ENCODE measurements around the gene ASB14.
A peak's percentile ranks its signal among the peaks of the same experiment; 100 is the strongest.
"Not testable (repeated sequence)": the region's sequence is repeated elsewhere in the genome, so short reads cannot be mapped to it uniquely, and the experiment has no call there.

ASB14 gene

DNA sequence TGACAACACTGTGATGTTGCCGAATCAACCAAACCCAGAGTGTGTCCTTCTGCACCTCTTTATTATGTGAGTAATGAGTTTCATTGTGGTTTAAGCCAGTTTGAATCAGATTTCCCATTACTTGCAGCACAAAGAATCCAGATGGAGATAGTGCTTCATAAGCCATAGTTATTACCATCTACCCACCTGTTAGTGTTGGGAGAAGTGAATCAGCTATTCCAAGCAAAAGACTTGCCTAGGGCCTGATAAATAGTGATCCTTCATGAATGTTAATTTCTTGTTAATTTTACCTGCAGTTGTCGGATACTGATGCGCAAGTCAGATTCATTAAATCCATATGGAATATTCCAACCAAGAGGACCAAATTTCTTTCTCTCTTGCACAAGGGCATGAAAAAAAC is 21.7 kb upstream of the ASB14 start:
- no peaks in the 10 kb centered on the region for H3K36me3 ChIP-seq (ENCODE audit: control insufficient read depth in 4 of 4, insufficient read depth in 4 of 4, low read length in 3 of 4)
- H3K27me3 ChIP-seq (replicated peaks in 2 of 5; ENCODE audit: control insufficient read depth in 4 of 5, insufficient read depth in 5 of 5, low read length in 4 of 5), result no peaks in the 10 kb centered on the region
- H3K27ac ChIP-seq (ENCODE audit: insufficient read depth in 1 of 2, low read depth in 1 of 2, low read length in 2 of 2, poor library complexity in 1 of 2, severe bottlenecking in 2 of 2), result no peak overlapping the region
- peaks cover 0 to 5% (median 0%) of the 10 kb centered on the region in 4 experiments for H3K4me1 ChIP-seq (ENCODE audit: control extremely low read depth in 1 of 4, control insufficient read depth in 4 of 4, insufficient read depth in 4 of 4, low read length in 3 of 4)
- WGBS (ENCODE audit: insufficient coverage), result 90% methylated on average over 2 of the region's 3 CpGs
- CTCF ChIA-PET, result interaction anchor here (0.5 kb wide), 1 partner anchor 67 kb away, joined by 3 read pairs; no protein-coding TSS in a partner anchor
- no peak overlapping the region for H3K4me3 ChIP-seq (ENCODE audit: control insufficient read depth in 1 of 7, extremely low read depth in 1 of 7, insufficient read depth in 4 of 7, low read depth in 2 of 7, low read length in 6 of 7)
- POLR2A ChIA-PET, result no interaction called here
- H3K9me3 ChIP-seq (ENCODE audit: control extremely low read depth in 1 of 5, control insufficient read depth in 4 of 5, insufficient read depth in 2 of 5, low read depth in 1 of 5, low read length in 4 of 5), result peaks cover 0 to 7% (median 0%) of the 10 kb centered on the region in 5 experiments
- no peak for DNase-seq

DNA sequence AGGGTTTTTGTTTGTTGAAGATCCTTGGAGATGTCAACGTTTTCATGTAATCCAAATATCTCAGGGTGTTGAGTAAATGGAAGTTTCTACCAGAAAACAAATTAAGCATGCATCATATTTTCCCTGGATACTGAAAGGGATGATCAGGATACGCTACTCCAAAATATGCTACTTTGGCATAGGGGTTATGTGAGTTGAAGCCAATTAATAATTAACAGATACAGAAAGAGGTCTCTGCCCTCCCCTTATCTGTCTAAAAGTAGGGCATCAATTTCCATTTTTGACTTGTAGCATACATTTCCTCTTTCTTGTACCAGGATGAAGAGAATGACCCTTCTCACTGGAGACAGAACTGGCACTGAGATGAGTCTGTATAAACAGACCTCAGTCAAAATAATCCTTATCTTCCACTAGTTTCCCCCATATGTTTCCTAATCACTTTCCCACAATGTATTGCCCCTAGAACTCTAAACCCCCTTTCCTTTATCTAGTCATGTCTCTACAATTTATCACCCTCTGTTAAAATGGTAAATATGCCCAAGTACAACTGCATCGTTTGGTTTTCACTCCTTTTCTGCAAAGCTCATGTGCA is 17.4 kb upstream of the ASB14 start:
- Histone ChIP-seq H3K4me3 (ENCODE audit: control insufficient read depth in 1 of 7, extremely low read depth in 1 of 7, insufficient read depth in 4 of 7, low read depth in 2 of 7, low read length in 6 of 7) (no peak overlapping the region), H3K27me3 (replicated peaks in 2 of 5; ENCODE audit: control insufficient read depth in 4 of 5, insufficient read depth in 5 of 5, low read length in 4 of 5) (no peaks in the 10 kb centered on the region), H3K27ac (ENCODE audit: insufficient read depth in 1 of 2, low read depth in 1 of 2, low read length in 2 of 2, poor library complexity in 1 of 2, severe bottlenecking in 2 of 2) (no peak overlapping the region), H3K36me3 (ENCODE audit: control insufficient read depth in 4 of 4, insufficient read depth in 4 of 4, low read length in 3 of 4) (no peaks in the 10 kb centered on the region), H3K9me3 (ENCODE audit: control extremely low read depth in 1 of 5, control insufficient read depth in 4 of 5, insufficient read depth in 2 of 5, low read depth in 1 of 5, low read length in 4 of 5) (no peaks in the 10 kb centered on the region), H3K4me1 (ENCODE audit: control extremely low read depth in 1 of 4, control insufficient read depth in 4 of 4, insufficient read depth in 4 of 4, low read length in 3 of 4) (peaks cover 0 to 5% (median 0%) of the 10 kb centered on the region in 4 experiments)
- CTCF ChIA-PET, result no interaction called here
- peak; percentile 11 to 73 (median 54) for DNase-seq
- POLR2A ChIA-PET, result no interaction called here
- WGBS (ENCODE audit: insufficient coverage), result 33% methylated on average over 1 of the region's 3 CpGs

DNA sequence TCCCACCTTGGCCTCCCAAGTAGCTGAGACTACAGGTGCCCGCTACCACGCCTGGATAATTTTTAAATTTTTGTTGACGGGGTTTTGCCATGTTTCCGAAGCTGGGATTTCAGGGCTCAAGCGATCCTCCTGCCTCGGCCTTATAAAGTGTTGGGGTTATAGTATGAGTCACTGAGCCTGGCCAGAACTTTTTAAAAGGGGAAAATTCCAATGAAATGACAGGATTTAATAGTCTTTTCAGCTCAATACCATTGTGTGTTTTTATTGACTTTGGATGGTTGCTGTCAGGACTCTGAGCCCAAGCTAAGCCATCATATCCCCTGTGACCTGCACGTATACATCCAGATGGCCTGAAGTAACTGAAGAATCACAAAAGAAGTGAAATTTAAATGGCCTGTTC is 11.0 kb upstream of the ASB14 start:
- H3K4me3 ChIP-seq (ENCODE audit: control insufficient read depth in 1 of 7, extremely low read depth in 1 of 7, insufficient read depth in 4 of 7, low read depth in 2 of 7, low read length in 6 of 7); H3K4me1 ChIP-seq (ENCODE audit: control extremely low read depth in 1 of 4, control insufficient read depth in 4 of 4, insufficient read depth in 4 of 4, low read length in 3 of 4); H3K36me3 ChIP-seq (ENCODE audit: control insufficient read depth in 4 of 4, insufficient read depth in 4 of 4, low read length in 3 of 4); DNase-seq; H3K9me3 ChIP-seq (ENCODE audit: control extremely low read depth in 1 of 5, control insufficient read depth in 4 of 5, insufficient read depth in 2 of 5, low read depth in 1 of 5, low read length in 4 of 5); POLR2A ChIA-PET; CTCF ChIA-PET; H3K27me3 ChIP-seq (replicated peaks in 2 of 5; ENCODE audit: control insufficient read depth in 4 of 5, insufficient read depth in 5 of 5, low read length in 4 of 5); H3K27ac ChIP-seq (ENCODE audit: insufficient read depth in 1 of 2, low read depth in 1 of 2, low read length in 2 of 2, poor library complexity in 1 of 2, severe bottlenecking in 2 of 2): not testable (repeated sequence)
- 94% methylated on average over 3 of the region's 7 CpGs for WGBS (ENCODE audit: insufficient coverage)

- DNase-seq, result no peak
- H3K4me1 ChIP-seq (ENCODE audit: control extremely low read depth in 1 of 4, control insufficient read depth in 4 of 4, insufficient read depth in 4 of 4, low read length in 3 of 4), result no peaks in the 10 kb centered on the region
- ChIA-PET CTCF (interaction anchor here (1.5 kb wide), 1 partner anchor 11 kb away, joined by 3 read pairs; no protein-coding TSS in a partner anchor), POLR2A (no interaction called here)
- H3K36me3 ChIP-seq (ENCODE audit: control insufficient read depth in 4 of 4, insufficient read depth in 4 of 4, low read length in 3 of 4), result no peaks in the 10 kb centered on the region
- 91% methylated on average over 1 of the region's 1 CpG for WGBS (ENCODE audit: insufficient coverage)
- H3K27ac ChIP-seq (ENCODE audit: insufficient read depth in 1 of 2, low read depth in 1 of 2, low read length in 2 of 2, poor library complexity in 1 of 2, severe bottlenecking in 2 of 2), result no peak overlapping the region
- no peaks in the 10 kb centered on the region for H3K9me3 ChIP-seq (ENCODE audit: control extremely low read depth in 1 of 5, control insufficient read depth in 4 of 5, insufficient read depth in 2 of 5, low read depth in 1 of 5, low read length in 4 of 5)
- H3K27me3 ChIP-seq (replicated peaks in 2 of 5; ENCODE audit: control insufficient read depth in 4 of 5, insufficient read depth in 5 of 5, low read length in 4 of 5), result no peaks in the 10 kb centered on the region
- H3K4me3 ChIP-seq (ENCODE audit: control insufficient read depth in 1 of 7, extremely low read depth in 1 of 7, insufficient read depth in 4 of 7, low read depth in 2 of 7, low read length in 6 of 7), result no peak overlapping the region
These were observed 5.6 kb upstream of the ASB14 start for GRCh38 chr3:57298041-57298440.

DNA sequence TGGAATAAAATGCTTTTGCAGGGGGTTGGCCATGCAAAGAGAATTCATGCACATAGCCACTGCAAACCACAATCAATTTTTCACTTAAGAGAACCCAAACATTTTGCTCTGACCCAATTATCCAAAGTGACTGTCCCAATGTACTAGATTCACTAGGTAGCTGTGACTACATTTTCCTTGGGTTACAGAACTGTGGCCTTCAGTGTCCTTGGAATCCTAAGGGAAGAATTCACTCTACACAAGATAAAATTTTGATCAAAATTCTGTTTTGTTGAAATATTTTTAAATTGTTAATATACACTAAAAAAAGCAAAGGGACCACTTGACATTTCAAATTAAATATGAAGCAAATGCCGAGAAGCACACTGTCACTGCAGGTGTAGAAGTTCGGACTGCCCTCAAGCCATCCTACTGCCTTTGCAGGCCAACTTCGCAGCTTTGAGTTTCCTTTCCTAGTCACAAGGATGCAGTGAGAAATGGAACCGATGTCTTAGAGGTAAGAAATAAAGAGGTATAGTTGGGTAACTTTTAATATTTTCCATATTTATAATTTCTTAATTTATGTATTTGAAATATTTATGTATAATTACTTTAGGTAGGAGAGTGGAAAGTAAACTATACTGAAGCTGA is 527 bp upstream of the ASB14 start:
- Histone ChIP-seq H3K27me3 (replicated peaks in 2 of 5; ENCODE audit: control insufficient read depth in 4 of 5, insufficient read depth in 5 of 5, low read length in 4 of 5) (peaks cover 0 to 4% (median 0%) of the 10 kb centered on the region in 5 experiments), H3K36me3 (ENCODE audit: control insufficient read depth in 4 of 4, insufficient read depth in 4 of 4, low read length in 3 of 4) (no peaks in the 10 kb centered on the region), H3K27ac (ENCODE audit: insufficient read depth in 1 of 2, low read depth in 1 of 2, low read length in 2 of 2, poor library complexity in 1 of 2, severe bottlenecking in 2 of 2) (no peak overlapping the region), H3K4me1 (ENCODE audit: control extremely low read depth in 1 of 4, control insufficient read depth in 4 of 4, insufficient read depth in 4 of 4, low read length in 3 of 4) (no peaks in the 10 kb centered on the region), H3K4me3 (ENCODE audit: control insufficient read depth in 1 of 7, extremely low read depth in 1 of 7, insufficient read depth in 4 of 7, low read depth in 2 of 7, low read length in 6 of 7) (no peak overlapping the region), H3K9me3 (ENCODE audit: control extremely low read depth in 1 of 5, control insufficient read depth in 4 of 5, insufficient read depth in 2 of 5, low read depth in 1 of 5, low read length in 4 of 5) (no peaks in the 10 kb centered on the region)
- no peak for DNase-seq
- ChIA-PET POLR2A (interaction anchor here (0.6 kb wide), 1 partner anchor 201 kb away, joined by 4 read pairs; no protein-coding TSS in a partner anchor), CTCF (interaction anchor here (1.5 kb wide), 1 partner anchor 42 kb away, joined by 3 read pairs; no protein-coding TSS in a partner anchor)
- 100% methylated on average over 2 of the region's 4 CpGs for WGBS (ENCODE audit: insufficient coverage)

DNA sequence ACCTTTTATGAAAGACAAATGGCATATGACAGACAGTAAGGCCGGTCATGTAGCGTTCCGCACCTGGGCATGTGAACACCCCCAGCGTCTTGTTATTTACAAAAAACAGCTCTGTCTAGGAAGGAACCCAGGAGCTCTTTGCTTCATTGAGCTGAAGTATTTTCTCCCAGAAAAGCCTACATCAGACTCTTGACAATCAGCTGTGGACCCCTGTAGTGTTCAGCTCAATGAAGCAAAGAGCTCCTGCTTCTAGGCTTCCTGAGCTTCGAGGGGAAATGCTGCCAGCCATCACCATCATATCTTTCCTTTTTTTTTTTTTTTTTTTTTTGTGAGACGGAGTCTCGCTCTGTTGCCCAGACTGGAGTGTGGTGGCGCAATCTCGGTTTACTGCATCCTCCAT is 4.1 kb downstream of the ASB14 start:
- Histone ChIP-seq H3K36me3 (ENCODE audit: control insufficient read depth in 4 of 4, insufficient read depth in 4 of 4, low read length in 3 of 4) (no peaks in the 10 kb centered on the region), H3K4me1 (ENCODE audit: control extremely low read depth in 1 of 4, control insufficient read depth in 4 of 4, insufficient read depth in 4 of 4, low read length in 3 of 4) (no peaks in the 10 kb centered on the region), H3K27me3 (replicated peaks in 2 of 5; ENCODE audit: control insufficient read depth in 4 of 5, insufficient read depth in 5 of 5, low read length in 4 of 5) (peaks cover 0 to 7% (median 2%) of the 10 kb centered on the region in 5 experiments), H3K4me3 (ENCODE audit: control insufficient read depth in 1 of 7, extremely low read depth in 1 of 7, insufficient read depth in 4 of 7, low read depth in 2 of 7, low read length in 6 of 7) (no peak overlapping the region), H3K9me3 (ENCODE audit: control extremely low read depth in 1 of 5, control insufficient read depth in 4 of 5, insufficient read depth in 2 of 5, low read depth in 1 of 5, low read length in 4 of 5) (peaks cover 0 to 4% (median 3%) of the 10 kb centered on the region in 5 experiments), H3K27ac (ENCODE audit: insufficient read depth in 1 of 2, low read depth in 1 of 2, low read length in 2 of 2, poor library complexity in 1 of 2, severe bottlenecking in 2 of 2) (no peak overlapping the region)
- ChIA-PET POLR2A (no interaction called here), CTCF (interaction anchor here (0.7 kb wide), 1 partner anchor 13 kb away, joined by 3 read pairs; no protein-coding TSS in a partner anchor)
- 96% methylated on average over 5 of the region's 9 CpGs for WGBS (ENCODE audit: insufficient coverage)
- DNase-seq, result no peak

- no peaks in the 10 kb centered on the region for H3K36me3 ChIP-seq (ENCODE audit: control insufficient read depth in 4 of 4, insufficient read depth in 4 of 4, low read length in 3 of 4)
- no peak overlapping the region for H3K4me3 ChIP-seq (ENCODE audit: control insufficient read depth in 1 of 7, extremely low read depth in 1 of 7, insufficient read depth in 4 of 7, low read depth in 2 of 7, low read length in 6 of 7)
- WGBS (ENCODE audit: insufficient coverage), result 100% methylated on average over 1 of the region's 2 CpGs
- H3K9me3 ChIP-seq (ENCODE audit: control extremely low read depth in 1 of 5, control insufficient read depth in 4 of 5, insufficient read depth in 2 of 5, low read depth in 1 of 5, low read length in 4 of 5), result peaks cover 0 to 4% (median 3%) of the 10 kb centered on the region in 5 experiments
- ChIA-PET CTCF (interaction anchor here (0.5 to 0.9 kb wide), 2 partner anchors 11 to 14 kb away, joined by 3 read pairs; no protein-coding TSS in a partner anchor), POLR2A (no interaction called here)
- peaks cover 0 to 9% (median 2%) of the 10 kb centered on the region in 5 experiments for H3K27me3 ChIP-seq (replicated peaks in 2 of 5; ENCODE audit: control insufficient read depth in 4 of 5, insufficient read depth in 5 of 5, low read length in 4 of 5)
- peaks cover 0 to 4% (median 0%) of the 10 kb centered on the region in 4 experiments for H3K4me1 ChIP-seq (ENCODE audit: control extremely low read depth in 1 of 4, control insufficient read depth in 4 of 4, insufficient read depth in 4 of 4, low read length in 3 of 4)
- no peak for DNase-seq
- H3K27ac ChIP-seq (ENCODE audit: insufficient read depth in 1 of 2, low read depth in 1 of 2, low read length in 2 of 2, poor library complexity in 1 of 2, severe bottlenecking in 2 of 2), result no peak overlapping the region
These were observed 5.3 kb downstream of the ASB14 start for GRCh38 chr3:57287205-57287604.
